SU-DHL-6 (cell line): Measurements from ENCODE around the gene TRAPPC10.

Source experiments
- H2AFZ ChIP-seq: fragments of 200-600 bp; sonication (generic); 2 replicates; pipeline ENCODE4 v1.6.1; 2014; ENCODE audit warnings: low read depth, mild to moderate bottlenecking, moderate library complexity, mixed read lengths, antibody characterized with exemption, low read length; ENCODE audit not compliant: severe bottlenecking
- H3F3A ChIP-seq: fragments of 200-600 bp; shearing (Covaris generic); 2 replicates; pipeline ENCODE4 v1.6.0; 2016; ENCODE audit warnings: antibody characterized with exemption, mild to moderate bottlenecking; ENCODE audit not compliant: insufficient read depth
- H3K27ac ChIP-seq: fragments of 200-600 bp; sonication (generic); 2 replicates; pipeline ENCODE4 v1.5.1; 2016; ENCODE audit warnings: low read depth, mild to moderate bottlenecking, low read length, moderate library complexity, mixed read lengths
- H3K27me3 ChIP-seq: fragments of 200-600 bp; sonication (generic), shearing (Covaris generic); 2 replicates; pipeline ENCODE4 v1.6.0; 2014; ENCODE audit warnings: mild to moderate bottlenecking, low read length
- H3K36me3 ChIP-seq: fragments of 200-600 bp; sonication (generic); 2 replicates; pipeline ENCODE4 v1.6.1; 2014; ENCODE audit warnings: mild to moderate bottlenecking, low read length, mixed read lengths
- H3K4me2 ChIP-seq: fragments of 300-600, 200-600 bp; shearing (Covaris generic), sonication (generic); 2 replicates; pipeline ENCODE4 v1.6.0; 2014; ENCODE audit warnings: low read length, low read depth, mild to moderate bottlenecking; ENCODE audit not compliant: poor library complexity, severe bottlenecking
- H3K4me3 ChIP-seq: fragments of 200-600 bp; sonication (generic); 2 replicates; pipeline ENCODE4 v1.5.1; 2014; ENCODE audit warnings: antibody characterized with exemption, low read length, mild to moderate bottlenecking, mixed read lengths; ENCODE audit not compliant: insufficient read depth, poor library complexity, severe bottlenecking
- H3K79me2 ChIP-seq: fragments of 200-600 bp; sonication (generic); 2 replicates; pipeline ENCODE4 v1.6.1; 2014; ENCODE audit warnings: mild to moderate bottlenecking, low read length, moderate library complexity; ENCODE audit not compliant: insufficient read depth
- H3K9ac ChIP-seq: fragments of 200-600 bp; sonication (generic); 2 replicates; pipeline ENCODE4 v1.7.0; 2014; ENCODE audit warnings: mild to moderate bottlenecking, low read length
- H3K9me2 ChIP-seq: fragments of 200-600 bp; sonication (generic); replicated peaks from 2 replicates; pipeline ENCODE4 v1.6.1; 2014; ENCODE audit warnings: low read length; ENCODE audit not compliant: insufficient read depth
- H3K9me3 ChIP-seq: fragments of 200-600 bp; sonication (generic); 2 replicates; pipeline ENCODE4 v1.6.1; 2014; ENCODE audit warnings: low read length, mixed read lengths; ENCODE audit not compliant: insufficient read depth
- H4K20me1 ChIP-seq: fragments of 200-600 bp; sonication (generic); 2 replicates; pipeline ENCODE4 v1.6.1; 2014; ENCODE audit warnings: low read depth, mild to moderate bottlenecking, antibody characterized with exemption, low read length, moderate library complexity, mixed read lengths
- EZH2phosphoT487 ChIP-seq: fragments of 200-600 bp; sonication (generic), shearing (Covaris generic); conservative IDR thresholded peaks from 2 replicates; pipeline ENCODE4 v1.6.1; 2018; ENCODE audit warnings: mild to moderate bottlenecking, antibody characterized with exemption, low read length, moderate library complexity, mixed read lengths
- TF ChIP-seq, protein P1 (sequence below): fragments of 200-600 bp; sonication (generic); IDR thresholded peaks from one replicate; pipeline ENCODE4 v1.5.1; 2017; ENCODE audit warnings: antibody characterized with exemption, mild to moderate bottlenecking, low read length, moderate library complexity; ENCODE audit not compliant: insufficient read depth, poor library complexity, severe bottlenecking

The TRAPPC10 gene

DNA sequence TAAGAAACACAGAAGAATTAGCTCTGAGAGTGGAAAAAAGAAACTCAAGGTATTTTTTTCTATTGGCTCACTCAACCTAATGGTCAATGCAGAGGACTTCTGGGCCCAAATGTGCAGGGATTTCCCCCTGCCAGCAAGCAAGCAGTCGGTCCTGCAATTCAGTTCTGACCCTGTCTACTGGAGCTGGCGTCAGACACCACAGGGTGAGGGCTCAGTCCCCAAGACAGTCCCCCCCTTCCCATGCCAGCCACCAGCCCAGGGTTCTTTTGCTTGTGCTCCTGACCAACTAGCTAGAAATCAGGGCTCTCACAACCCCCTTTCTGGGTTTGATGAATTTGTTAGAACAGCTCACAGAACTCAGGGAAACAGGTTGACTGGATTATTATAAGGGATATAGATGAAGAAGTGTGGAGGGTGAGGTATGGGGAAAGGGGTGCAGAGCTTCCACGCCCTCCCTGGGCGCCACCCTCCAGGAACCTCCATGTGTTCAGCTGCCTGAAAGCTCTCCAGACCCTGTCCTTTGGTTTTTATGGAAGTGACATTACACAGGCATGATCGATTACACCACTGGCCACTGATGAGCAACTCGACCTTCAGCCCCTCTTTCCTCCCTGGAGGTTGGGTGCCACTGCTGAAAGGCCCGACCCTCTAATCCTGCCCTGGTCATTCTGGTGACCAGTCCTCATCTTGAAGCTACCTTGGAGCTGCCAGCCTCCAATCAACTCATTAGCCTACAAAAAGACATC lies 72.6 kb downstream of the TRAPPC10 start:
- Histone ChIP-seq H3K4me2 (no peak overlapping the region), H3K9me2 (no peaks in the 10 kb centered on the region), H3K9ac (no peak overlapping the region), H3K4me3 (no peak overlapping the region), H3K36me3 (peaks cover 7% of the 10 kb centered on the region; the same call in 1 of the 2 replicates), H2AFZ (no peak overlapping the region), H3K9me3 (no peaks in the 10 kb centered on the region), H3F3A (no peaks in the 10 kb centered on the region), H4K20me1 (no peaks in the 10 kb centered on the region), H3K27me3 (no peaks in the 10 kb centered on the region), H3K27ac (no peak overlapping the region), H3K79me2 (no peaks in the 10 kb centered on the region)
- TF ChIP-seq, protein P1, sequence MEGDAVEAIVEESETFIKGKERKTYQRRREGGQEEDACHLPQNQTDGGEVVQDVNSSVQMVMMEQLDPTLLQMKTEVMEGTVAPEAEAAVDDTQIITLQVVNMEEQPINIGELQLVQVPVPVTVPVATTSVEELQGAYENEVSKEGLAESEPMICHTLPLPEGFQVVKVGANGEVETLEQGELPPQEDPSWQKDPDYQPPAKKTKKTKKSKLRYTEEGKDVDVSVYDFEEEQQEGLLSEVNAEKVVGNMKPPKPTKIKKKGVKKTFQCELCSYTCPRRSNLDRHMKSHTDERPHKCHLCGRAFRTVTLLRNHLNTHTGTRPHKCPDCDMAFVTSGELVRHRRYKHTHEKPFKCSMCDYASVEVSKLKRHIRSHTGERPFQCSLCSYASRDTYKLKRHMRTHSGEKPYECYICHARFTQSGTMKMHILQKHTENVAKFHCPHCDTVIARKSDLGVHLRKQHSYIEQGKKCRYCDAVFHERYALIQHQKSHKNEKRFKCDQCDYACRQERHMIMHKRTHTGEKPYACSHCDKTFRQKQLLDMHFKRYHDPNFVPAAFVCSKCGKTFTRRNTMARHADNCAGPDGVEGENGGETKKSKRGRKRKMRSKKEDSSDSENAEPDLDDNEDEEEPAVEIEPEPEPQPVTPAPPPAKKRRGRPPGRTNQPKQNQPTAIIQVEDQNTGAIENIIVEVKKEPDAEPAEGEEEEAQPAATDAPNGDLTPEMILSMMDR, result no peak
- TF ChIP-seq EZH2phosphoT487, result no peak

DNA sequence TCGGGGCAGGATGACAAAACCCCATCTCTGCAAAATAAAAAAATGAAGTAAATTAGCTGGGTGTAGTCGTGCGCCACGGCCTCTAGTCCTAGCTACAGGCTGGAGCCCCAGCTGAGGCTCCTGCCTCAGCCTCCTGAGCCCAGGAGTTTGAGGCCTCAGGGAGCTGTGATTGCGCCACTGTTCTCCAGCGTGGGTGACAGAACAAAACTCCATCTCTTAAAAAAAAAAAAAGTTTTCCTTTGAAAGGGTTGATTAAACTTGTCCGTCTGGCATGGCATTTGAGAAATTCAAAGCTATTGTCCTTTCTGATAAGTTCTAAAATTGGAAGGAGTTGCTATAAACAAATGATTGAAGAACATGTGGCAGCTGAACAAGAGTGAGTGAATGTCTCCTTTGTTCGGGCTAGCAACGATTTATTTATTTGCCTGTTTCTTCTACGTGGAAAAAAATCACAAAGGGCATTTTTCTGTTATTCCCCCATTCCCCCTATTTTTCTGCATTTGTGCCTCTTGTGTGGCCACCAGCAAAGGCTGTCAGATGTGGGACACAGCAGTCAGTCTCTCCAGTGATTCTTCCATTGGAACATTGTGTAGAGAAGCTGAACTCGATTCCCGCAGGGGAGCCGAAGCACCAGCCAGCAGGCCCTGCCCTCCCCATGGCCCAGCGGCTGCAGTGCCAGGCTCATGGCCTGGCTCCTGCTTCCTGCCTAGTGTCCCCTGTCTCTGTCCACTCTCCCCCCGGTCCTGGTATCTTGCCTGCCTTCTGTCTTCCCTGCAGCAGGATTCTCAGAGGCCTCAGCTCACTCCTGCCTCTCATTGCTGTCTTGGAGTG lies 73.6 kb downstream of the TRAPPC10 start:
- H3K4me3 ChIP-seq, result no peak overlapping the region
- no peaks in the 10 kb centered on the region for H3K9me2 ChIP-seq
- no peak for TF ChIP-seq EZH2phosphoT487
- TF ChIP-seq, protein P1, result no peak
- H3K4me2 ChIP-seq, result no peak overlapping the region
- no peaks in the 10 kb centered on the region for H3K36me3 ChIP-seq
- H2AFZ ChIP-seq, result no peak overlapping the region
- no peak overlapping the region for H3K9ac ChIP-seq
- H3K27ac ChIP-seq, result no peak overlapping the region
- no peaks in the 10 kb centered on the region for H4K20me1 ChIP-seq
- no peaks in the 10 kb centered on the region for H3K27me3 ChIP-seq
- no peaks in the 10 kb centered on the region for H3K79me2 ChIP-seq
- H3K9me3 ChIP-seq, result no peaks in the 10 kb centered on the region
- no peaks in the 10 kb centered on the region for H3F3A ChIP-seq

DNA sequence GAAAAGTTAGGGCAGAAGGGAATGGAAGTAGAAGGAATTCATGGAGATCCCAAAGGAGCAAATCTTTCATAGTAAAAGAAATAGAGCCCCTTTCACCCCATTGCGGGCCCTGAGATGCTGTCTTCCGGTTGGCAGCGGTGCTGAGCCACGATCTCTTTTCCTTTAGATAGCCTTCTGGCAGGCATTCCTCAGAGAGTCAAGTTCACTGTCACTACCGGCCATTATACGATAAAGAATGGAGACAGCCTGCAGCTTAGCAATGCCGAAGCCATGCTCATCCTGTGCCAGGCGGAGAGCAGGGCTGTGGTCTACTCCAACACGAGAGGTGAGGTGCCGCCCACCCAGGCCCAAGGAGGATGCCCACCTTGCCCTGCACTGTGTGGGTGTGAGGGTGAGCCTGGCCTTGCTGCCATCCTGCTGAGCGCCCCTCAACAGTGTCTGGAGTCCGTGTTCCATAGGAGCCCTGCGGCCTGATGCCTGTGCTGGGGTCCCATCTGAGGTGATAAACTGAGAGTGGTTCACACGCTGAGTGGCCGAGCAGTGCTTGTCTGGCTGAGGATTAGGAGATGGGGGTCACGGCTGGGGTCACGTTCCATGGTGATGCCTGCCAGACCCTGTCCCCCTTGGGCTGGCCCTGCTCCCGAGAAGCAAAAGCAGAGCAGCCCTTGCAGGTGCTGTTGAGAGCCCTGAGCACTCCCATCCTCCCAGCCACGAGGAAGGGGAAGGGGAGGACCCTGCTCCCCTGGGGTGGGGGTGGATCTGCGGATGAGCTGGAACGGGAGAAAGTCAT lies 74.7 kb downstream of the TRAPPC10 start:
- Histone ChIP-seq H3K9me2 (no peaks in the 10 kb centered on the region), H3K9ac (no peak overlapping the region), H3K4me3 (no peak overlapping the region), H3K9me3 (no peaks in the 10 kb centered on the region), H3K79me2 (no peaks in the 10 kb centered on the region), H3K27ac (no peak overlapping the region), H4K20me1 (no peaks in the 10 kb centered on the region), H2AFZ (no peak overlapping the region), H3K4me2 (no peak overlapping the region), H3K36me3 (no peaks in the 10 kb centered on the region; the same call in 1 of the 2 replicates), H3F3A (no peaks in the 10 kb centered on the region), H3K27me3 (no peaks in the 10 kb centered on the region)
- TF ChIP-seq EZH2phosphoT487, result no peak
- TF ChIP-seq, protein P1, result no peak
